ENCODE measurements around the gene CDCA7L. TPM values are rescaled to one million over a fixed set of nuclear protein-coding genes. Genes with fewer than 3 reads are reported as not detected.

The CDCA7L gene
- total RNA-seq, 1 experiment from 2014 or later, result 107 TPM

- Histone ChIP-seq H4K20me1 (ENCODE audit: insufficient read depth) (no peaks in the 10 kb centered on the region), H3K4me3 (replicated peaks in 1 of 2; ENCODE audit: low read depth in 1 of 2, low read length in 2 of 2) (no peak overlapping the region), H3K9ac (ENCODE audit: low read length) (no peak overlapping the region), H2AFZ (ENCODE audit: low read depth, low read length, poor library complexity, severe bottlenecking) (no peak overlapping the region), H3K9me2 (ENCODE audit: insufficient read depth) (no peaks in the 10 kb centered on the region), H3K4me1 (ENCODE audit: control insufficient read depth in 1 of 2, insufficient read depth in 2 of 2, low read length in 2 of 2) (no peaks in the 10 kb centered on the region), H3K36me3 (ENCODE audit: control insufficient read depth in 1 of 2, insufficient read depth in 2 of 2, low read length in 2 of 2) (no peaks in the 10 kb centered on the region), H3K27me3 (ENCODE audit: insufficient read depth, low read length) (no peaks in the 10 kb centered on the region), H3K79me2 (ENCODE audit: insufficient read depth, low read length) (no peaks in the 10 kb centered on the region), H3K27ac (ENCODE audit: low read depth, low read length) (no peak overlapping the region), H3K9me3 (ENCODE audit: control insufficient read depth in 1 of 2, insufficient read depth in 1 of 2, low read depth in 1 of 2, low read length in 2 of 2) (no peaks in the 10 kb centered on the region), H3K4me2 (ENCODE audit: low read length) (no peak overlapping the region)
- ATAC-seq, result no peak
- POLR2A ChIA-PET, result interaction anchor here (0.6 kb wide), 1 partner anchor 23 kb away, joined by 5 read pairs; no protein-coding TSS in a partner anchor
- DNase-seq (ENCODE audit: low read depth, low spot score), result no peak
- TF ChIP-seq POLR2AphosphoS5 (IDR thresholded peaks at IDR 0.05; ENCODE audit: low read depth, low read length) (no peak), REST (IDR thresholded peaks at IDR 0.05; ENCODE audit: low read depth) (no peak), ZNF274 (IDR thresholded peaks at IDR 0.05; ENCODE audit: low read depth, low read length) (no peak), EZH2 (IDR thresholded peaks at IDR 0.05) (no peak), EZH2phosphoT487 (IDR thresholded peaks at IDR 0.05; ENCODE audit: borderline replicate concordance) (no peak), CEBPB (IDR thresholded peaks at IDR 0.05; ENCODE audit: low read depth) (no peak), ZFX (IDR thresholded peaks at IDR 0.05) (no peak), MAX (IDR thresholded peaks at IDR 0.05) (no peak), SP1 (IDR thresholded peaks at IDR 0.05; ENCODE audit: low read depth) (no peak), YY1 (IDR thresholded peaks at IDR 0.05; ENCODE audit: extremely low read depth, insufficient replicate concordance, low read depth, low read length) (no peak), SIN3A (IDR thresholded peaks at IDR 0.05; ENCODE audit: low read depth) (no peak), CBX3 (IDR thresholded peaks at IDR 0.05; ENCODE audit: low read depth) (no peak), SRF (IDR thresholded peaks at IDR 0.05; ENCODE audit: low read depth) (no peak), JUND (IDR thresholded peaks at IDR 0.05) (no peak), ZBTB33 (IDR thresholded peaks at IDR 0.05; ENCODE audit: extremely low read depth, insufficient replicate concordance, low read length) (no peak), ATF3 (IDR thresholded peaks at IDR 0.05) (no peak), EGR1 (IDR thresholded peaks at IDR 0.05; ENCODE audit: low read depth) (no peak), TCF7L2 (IDR thresholded peaks at IDR 0.05; ENCODE audit: borderline replicate concordance, extremely low read depth, insufficient read depth, insufficient read length) (no peak), ELF1 (IDR thresholded peaks at IDR 0.05; ENCODE audit: borderline replicate concordance, low read depth) (no peak)
- CTCF ChIA-PET, result no interaction called here
- RAD21 ChIA-PET (ENCODE audit: low non-redundant PET in 1 of 2, low total read pairs in 2 of 2, uncharacterized antibody in 2 of 2, unreplicated experiment in 2 of 2), result no interaction called here
- no TSS peak for BruUV-seq (replicated peaks)
- intact Hi-C loops (cut with micrococcal nuclease), result no loop called here
Measured at GRCh38 chr7:21891291-21891690, 54.4 kb downstream of the CDCA7L start.
